Measurements from ENCODE around the gene IFT22. TPM values are rescaled to one million over a fixed set of nuclear protein-coding genes. Genes with fewer than 3 reads are reported as not detected.

The IFT22 gene
- total RNA-seq, 3 donors from 2014 or later, result 19.7 to 33.4 (median 24.5) TPM

DNA sequence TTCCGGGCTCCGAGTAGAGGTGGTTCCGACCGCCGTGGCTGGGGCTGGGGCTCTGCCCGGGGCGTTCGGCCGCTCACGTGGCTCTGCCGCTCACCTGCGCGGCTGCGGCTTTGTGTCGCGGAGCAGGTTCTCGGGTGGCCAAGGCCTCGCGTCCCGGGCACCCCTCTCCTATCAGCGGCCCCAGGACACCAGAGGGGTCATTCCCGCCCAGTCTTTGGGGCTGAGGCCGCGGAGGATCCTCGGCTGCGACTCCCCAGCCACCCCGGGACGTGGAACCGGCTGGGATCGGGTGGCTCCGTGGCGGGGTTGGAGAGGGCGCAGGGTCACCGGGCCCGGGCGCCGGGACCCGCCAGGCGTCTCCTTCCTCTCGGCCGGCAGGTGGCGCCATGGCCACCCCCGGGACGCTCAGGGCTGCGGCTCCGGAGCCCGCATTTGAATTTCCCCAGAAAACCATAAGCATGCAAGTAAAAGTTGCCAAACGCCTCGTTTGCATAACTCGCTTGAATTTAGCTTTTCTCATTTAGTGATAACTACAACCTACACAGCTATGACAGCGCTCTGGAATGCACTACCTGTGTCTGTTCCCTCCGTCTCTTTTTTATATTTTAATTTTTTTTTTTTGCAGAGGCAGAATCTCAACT is 42.2 kb upstream of the IFT22 start:
- intact Hi-C loops (cut with DNase I; ENCODE audit: low total_unique reads), result no loop called here
- Histone ChIP-seq H3K9me3 (no peaks in the 10 kb centered on the region), H3K36me3 (no peaks in the 10 kb centered on the region), H3K4me1 (no peaks in the 10 kb centered on the region), H3K4me3 (peak overlapping the region; percentile 19 to 72 (median 51)), H3K27me3 (peaks cover 0 to 2% of the 10 kb centered on the region in 2 donors), H3K27ac (no peak overlapping the region)
- no peak for TF ChIP-seq POLR2A (IDR thresholded peaks at IDR 0.05)
- TF ChIP-seq, protein P1, sequence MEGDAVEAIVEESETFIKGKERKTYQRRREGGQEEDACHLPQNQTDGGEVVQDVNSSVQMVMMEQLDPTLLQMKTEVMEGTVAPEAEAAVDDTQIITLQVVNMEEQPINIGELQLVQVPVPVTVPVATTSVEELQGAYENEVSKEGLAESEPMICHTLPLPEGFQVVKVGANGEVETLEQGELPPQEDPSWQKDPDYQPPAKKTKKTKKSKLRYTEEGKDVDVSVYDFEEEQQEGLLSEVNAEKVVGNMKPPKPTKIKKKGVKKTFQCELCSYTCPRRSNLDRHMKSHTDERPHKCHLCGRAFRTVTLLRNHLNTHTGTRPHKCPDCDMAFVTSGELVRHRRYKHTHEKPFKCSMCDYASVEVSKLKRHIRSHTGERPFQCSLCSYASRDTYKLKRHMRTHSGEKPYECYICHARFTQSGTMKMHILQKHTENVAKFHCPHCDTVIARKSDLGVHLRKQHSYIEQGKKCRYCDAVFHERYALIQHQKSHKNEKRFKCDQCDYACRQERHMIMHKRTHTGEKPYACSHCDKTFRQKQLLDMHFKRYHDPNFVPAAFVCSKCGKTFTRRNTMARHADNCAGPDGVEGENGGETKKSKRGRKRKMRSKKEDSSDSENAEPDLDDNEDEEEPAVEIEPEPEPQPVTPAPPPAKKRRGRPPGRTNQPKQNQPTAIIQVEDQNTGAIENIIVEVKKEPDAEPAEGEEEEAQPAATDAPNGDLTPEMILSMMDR (IDR thresholded peaks at IDR 0.05), result peak; percentile 30 to 76 (median 75)
- TF ChIP-seq POLR2AphosphoS5 (IDR thresholded peaks at IDR 0.05), result no peak
- peak in 1 of 2 donors; percentile 26 for DNase-seq (ENCODE audit: low spot score in 2 of 2)

GRCh38 chr7:101363196-101363733 is 41.7 kb upstream of the IFT22 start:
- H3K27ac ChIP-seq, result no peak overlapping the region
- no peaks in the 10 kb centered on the region for H3K9me3 ChIP-seq
- TF ChIP-seq POLR2A (IDR thresholded peaks at IDR 0.05) (no peak), POLR2AphosphoS5 (IDR thresholded peaks at IDR 0.05) (no peak)
- TF ChIP-seq, protein P1 (IDR thresholded peaks at IDR 0.05), result no peak
- no peak for DNase-seq (ENCODE audit: low spot score in 2 of 2)
- peak overlapping the region; percentile 19 to 72 (median 51) for H3K4me3 ChIP-seq
- H3K27me3 ChIP-seq, result peaks cover 0 to 2% of the 10 kb centered on the region in 2 donors
- H3K4me1 ChIP-seq, result no peaks in the 10 kb centered on the region
- intact Hi-C loops (cut with DNase I; ENCODE audit: low total_unique reads), result no loop called here
- H3K36me3 ChIP-seq, result no peaks in the 10 kb centered on the region

GRCh38 chr7:101362334-101363195 is 41.0 kb upstream of the IFT22 start, which contains the start of gene COL26A1:
Gene COL26A1, plus strand, starts transcription at chr7:101362875. Its CDS starts 158 bp downstream, at chr7:101363033.
- Histone ChIP-seq H3K27me3 (peaks cover 0 to 2% of the 10 kb centered on the region in 2 donors), H3K4me3 (peak within 1 kb of the TSS; percentile 19 to 72 (median 51)), H3K36me3 (no peaks in the 10 kb centered on the region), H3K4me1 (no peaks in the 10 kb centered on the region), H3K27ac (no peak within 1 kb of the TSS), H3K9me3 (no peaks in the 10 kb centered on the region)
- DNase-seq (ENCODE audit: low spot score in 2 of 2), result no peak
- TF ChIP-seq POLR2A (IDR thresholded peaks at IDR 0.05), result no peak
- TF ChIP-seq, protein P1 (IDR thresholded peaks at IDR 0.05), result no peak
- TF ChIP-seq POLR2AphosphoS5 (IDR thresholded peaks at IDR 0.05), result no peak
- intact Hi-C loops (cut with DNase I; ENCODE audit: low total_unique reads), result no loop called here

GRCh38 chr7:101357433-101357832 is 35.8 kb upstream of the IFT22 start:
- no peak for TF ChIP-seq POLR2A (IDR thresholded peaks at IDR 0.05)
- TF ChIP-seq, protein P1 (IDR thresholded peaks at IDR 0.05), result no peak
- no peak for TF ChIP-seq POLR2AphosphoS5 (IDR thresholded peaks at IDR 0.05)
- intact Hi-C loops (cut with DNase I; ENCODE audit: low total_unique reads), result no loop called here
- no peak for DNase-seq (ENCODE audit: low spot score in 2 of 2)
- no peak overlapping the region for H3K4me3 ChIP-seq
- no peaks in the 10 kb centered on the region for H3K27me3 ChIP-seq
- no peak overlapping the region for H3K27ac ChIP-seq
- H3K36me3 ChIP-seq, result no peaks in the 10 kb centered on the region
- no peaks in the 10 kb centered on the region for H3K4me1 ChIP-seq
- no peaks in the 10 kb centered on the region for H3K9me3 ChIP-seq

Data from breast epithelium (tissue), 4 donors.